ENCODE measurements around the gene CALB2.
"Not testable (repeated sequence)": the region's sequence is repeated elsewhere in the genome, so short reads cannot be mapped to it uniquely, and the experiment has no call there.

The CALB2 gene, protein sequence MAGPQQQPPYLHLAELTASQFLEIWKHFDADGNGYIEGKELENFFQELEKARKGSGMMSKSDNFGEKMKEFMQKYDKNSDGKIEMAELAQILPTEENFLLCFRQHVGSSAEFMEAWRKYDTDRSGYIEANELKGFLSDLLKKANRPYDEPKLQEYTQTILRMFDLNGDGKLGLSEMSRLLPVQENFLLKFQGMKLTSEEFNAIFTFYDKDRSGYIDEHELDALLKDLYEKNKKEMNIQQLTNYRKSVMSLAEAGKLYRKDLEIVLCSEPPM

DNA sequence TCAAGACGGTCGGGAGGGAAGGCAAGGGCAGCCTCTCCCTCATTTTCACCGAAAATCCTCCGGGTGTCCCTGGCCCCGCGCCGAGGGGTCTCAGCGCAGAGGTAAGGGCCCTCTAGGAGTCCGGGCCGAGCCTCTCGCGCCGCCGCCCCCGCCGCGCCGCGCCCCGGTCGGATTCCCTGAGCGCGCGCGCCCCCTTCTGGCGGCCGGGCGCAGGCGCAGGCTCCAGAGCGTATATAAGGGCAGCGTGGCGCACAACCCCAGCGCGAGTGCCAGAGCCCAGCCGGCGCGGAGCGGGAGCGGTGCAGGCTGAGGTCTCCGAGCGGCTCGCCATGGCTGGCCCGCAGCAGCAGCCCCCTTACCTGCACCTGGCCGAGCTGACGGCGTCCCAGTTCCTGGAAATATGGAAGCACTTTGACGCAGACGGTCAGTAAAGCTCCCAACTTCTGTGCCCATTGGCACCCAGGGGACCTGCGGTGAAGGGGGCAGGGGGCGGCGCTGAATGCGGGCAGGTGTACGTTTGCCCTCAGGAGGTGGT is at the start of gene CALB2:
Gene CALB2, plus strand, starts transcription at position 260 of the 535 bp plus-strand sequence. Its CDS starts 70 bp downstream, at position 330.
- peak; percentile 67 for DNase-seq

DNA sequence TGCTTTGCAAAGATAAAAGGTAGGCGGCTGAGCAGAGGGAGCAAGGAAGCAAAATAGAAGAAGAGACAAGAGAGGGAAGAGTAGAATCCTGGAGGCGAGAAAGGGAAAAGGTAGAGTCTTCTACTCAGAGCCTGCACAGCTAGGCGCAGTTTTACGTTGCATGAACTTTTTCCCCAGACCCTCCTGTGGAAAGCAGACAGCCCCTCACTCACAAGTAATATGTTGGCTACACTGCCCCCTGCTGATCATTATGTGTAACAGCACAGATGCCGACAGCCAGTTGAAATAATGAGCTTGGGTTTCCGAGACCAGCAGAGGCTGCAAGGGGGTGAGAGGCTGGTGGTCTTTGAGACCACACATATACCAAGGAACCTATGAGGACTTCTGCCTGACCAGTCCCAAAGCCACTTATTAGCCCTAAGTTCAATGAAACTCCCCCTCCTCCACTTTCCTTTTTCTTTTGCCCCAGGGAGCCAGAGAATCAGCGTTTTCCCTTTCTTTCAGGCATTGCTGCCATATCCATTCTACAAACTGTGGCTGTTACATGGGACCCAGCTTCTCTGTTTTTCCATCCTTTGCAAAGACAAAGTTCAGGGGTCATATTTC is 46.9 kb upstream of the CALB2 start:
- DNase-seq: no peak

DNA sequence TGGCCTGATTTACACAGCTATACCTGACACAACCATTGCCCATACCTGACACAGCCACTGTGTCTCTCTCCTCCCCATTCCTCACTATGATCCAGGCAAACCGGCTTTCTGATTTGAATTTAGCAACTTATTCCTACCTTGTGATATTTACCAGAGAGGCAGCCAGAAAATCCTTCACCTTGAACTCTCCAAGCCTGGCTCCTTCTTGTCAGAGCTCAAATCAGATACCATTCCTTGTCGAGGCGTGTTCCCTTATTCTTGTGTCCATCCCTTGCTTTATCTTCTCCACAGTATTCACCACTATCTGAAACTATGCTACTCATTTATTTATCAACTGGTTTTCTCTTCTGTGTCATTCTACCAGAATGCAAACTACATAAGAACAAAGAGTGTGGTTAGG is 44.9 kb upstream of the CALB2 start:
- not testable (repeated sequence) for DNase-seq

DNA sequence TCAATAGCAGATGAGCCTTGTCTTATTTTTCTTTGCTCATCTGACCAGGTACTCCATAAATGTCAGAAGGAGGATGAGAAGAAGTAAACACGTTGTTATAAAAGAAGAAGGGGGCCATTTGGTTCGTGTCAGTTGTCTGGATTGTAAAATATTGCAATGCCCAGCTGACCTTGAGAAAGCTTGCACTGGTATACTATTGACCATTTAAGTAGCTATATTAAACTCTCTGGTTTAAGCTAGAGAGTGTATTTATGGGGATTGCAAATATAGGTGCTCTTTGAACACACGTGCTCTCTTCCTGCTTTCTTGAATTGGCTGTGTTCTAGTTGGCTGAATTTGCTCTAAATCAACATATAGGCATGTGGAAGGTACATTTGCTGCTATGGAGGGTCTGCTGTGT is 43.3 kb upstream of the CALB2 start:
- no peak for DNase-seq

DNA sequence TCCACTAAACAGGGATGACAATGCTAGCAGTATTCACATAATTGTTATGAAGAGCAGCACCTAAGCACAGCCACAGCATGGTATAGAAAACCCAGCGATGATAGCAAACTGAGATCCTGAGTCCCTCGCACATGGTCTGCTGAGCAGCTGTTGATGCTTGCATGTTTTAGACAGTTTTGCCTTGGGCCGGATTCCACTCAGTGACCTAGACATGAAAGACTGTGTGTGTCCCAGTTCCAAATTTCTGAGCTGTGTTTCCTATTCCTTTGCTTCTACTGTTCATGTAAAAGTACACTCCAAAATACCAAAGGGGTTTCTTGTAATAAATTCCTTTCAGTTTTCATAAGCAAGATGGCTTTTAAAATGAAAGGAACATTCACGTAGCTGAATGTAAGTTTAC is 38.5 kb upstream of the CALB2 start:
- DNase-seq: no peak

DNA sequence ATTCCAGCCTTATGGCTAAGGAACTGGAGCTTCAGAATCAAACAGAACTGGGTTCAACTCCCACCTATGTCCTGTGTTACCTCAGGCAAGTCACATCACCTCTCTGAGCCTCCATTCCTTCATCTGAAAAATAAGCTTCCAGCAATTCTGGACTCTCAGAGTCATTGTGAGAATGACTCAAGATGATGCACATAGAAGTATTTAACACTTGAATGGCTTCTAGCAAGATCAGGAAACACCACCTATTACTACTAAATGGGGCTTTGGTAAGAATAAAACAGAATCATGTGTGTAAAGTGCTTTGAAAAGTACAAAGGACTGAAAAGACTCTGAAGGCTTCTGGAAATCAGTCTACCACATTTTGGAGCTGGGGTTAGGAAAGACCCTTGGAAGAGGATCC is 30.8 kb upstream of the CALB2 start:
- no peak for DNase-seq

DNA sequence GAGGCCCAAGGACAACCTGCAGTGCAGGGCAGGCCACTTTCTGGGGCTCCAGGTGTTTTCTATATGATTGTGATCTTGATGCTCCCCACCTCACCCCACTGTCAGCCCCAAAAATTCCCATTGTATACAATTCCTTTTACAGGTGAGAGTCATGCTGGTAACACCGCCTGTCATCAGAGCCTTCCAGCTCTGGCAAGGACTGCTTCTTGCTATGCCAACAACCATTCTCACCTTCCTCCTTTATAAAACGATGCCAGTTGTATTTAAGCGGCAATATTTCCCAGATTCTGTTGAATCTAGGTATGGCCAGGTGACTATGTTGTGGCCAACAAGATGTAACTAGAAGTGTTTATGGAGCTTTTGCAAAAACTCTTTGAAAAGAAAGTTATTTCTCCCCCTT is 30.4 kb upstream of the CALB2 start:
- no peak for DNase-seq

DNA sequence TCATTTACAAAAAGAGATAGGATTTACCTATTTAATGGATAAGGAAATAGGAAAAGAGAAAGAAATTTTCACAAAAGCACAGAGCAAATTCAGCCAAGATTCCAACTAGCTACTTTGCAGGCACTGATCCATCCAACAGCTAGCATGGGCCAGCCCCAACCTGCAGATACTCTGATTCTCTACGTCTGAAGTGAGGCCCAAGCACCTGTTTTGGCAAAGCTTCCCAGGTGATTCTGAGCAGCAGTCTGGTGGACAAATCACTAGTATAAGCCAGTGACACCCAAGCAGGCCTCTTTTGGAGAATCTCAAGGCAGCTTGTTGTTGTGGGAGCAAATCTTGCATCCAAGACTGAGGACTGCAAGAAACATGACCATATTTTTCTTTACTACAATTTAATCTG is 20.9 kb upstream of the CALB2 start:
- DNase-seq: no peak

DNA sequence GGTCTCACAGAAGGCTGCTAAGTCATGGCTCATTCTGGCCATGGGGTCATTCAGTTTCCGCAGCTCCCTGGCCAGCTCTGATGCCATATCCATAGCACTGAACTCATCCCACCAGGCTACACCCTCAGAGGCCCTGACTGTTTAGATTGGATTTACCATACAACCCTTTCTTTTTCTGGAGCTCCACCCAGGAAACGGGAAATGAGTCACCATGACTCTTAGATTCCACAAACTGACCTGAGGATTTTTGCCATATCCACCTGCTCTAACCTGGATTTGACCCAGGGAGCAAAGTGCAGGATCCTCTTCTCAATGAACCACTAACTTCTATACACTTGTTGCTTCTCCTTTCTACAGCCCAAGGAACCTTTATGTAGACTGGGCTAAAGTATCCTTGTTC is 20.3 kb upstream of the CALB2 start:
- no peak for DNase-seq

DNA sequence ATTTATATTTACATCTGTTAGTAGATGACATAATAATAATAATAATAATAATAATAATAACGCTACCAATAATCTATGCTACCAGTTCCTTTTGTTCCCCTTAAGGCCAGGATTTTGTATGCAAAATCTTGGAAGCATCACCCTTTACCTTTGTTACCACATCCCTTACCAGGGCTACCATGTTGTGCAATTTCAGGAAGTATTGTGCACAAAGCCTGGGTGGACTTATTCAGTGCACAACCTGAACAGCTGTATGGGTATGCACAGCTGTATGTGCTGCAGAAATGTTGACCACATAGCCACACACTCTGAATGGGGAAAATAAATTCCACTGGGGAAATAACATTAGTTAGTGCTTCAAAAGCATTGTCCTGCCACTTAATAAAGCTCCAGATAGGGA is 19.9 kb upstream of the CALB2 start:
- DNase-seq: no peak

DNA sequence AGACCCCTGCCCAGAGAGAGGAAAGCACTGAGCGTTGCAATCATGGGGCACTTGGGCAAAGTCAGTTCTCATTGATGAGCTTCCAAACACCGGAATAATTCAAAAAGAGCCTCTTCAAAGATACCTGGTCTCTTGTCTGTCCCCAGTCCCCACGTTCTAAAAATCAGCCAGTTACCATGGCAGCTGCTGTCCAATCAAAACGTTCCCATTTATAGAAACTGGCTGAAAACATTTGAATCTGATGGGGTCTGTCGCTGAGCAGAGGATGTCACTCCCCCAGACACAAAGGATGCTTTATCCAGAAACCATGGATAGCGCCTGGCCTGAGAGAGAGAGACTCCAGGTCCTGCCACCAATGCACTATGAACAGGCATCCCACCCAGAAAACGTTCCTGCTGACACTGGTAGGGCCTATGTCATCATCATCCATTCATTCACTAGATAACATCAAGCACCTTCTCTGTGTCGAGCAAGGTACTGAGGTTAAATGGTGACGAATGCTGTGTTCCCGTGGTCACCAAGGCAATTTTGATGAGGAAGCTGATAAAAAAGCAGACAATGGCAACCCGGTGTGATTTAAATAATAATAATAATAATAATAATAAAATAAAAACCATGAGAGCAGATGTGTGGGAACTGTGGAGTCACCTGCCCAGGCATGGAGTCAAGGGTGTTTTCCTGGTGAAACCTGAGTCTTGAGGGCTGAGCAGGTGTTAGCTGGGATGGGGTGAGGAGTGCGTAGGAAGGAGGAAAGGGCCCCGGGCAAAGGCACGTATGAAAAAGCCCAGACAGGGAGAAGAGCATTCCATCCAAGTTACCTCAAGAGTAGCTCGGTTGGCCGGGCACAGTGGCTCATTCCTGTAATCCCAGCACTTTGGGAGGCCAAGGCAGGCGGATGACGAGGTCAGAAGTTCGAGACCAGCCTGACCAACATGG is 19.0 kb upstream of the CALB2 start:
- no peak for DNase-seq

DNA sequence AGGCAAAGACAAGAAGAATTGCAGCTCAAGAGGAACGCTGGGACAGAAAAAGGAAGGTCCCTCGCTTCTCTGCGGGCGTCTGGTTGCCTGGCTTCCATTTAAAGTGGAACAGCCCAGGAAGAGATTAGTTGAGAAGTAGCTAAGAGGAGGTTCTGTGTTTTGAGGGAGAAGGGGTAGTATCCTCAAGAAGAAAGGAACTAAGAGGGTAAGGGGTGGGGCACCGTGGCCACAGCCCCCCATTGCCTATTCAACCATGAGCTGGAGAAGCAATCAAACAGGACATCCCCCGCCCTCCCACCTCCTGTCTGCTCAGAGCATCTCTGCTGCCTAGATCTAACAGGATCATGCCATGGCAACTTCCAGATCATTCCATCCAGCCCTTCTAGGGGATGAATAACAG is 18.1 kb upstream of the CALB2 start:
- no peak for DNase-seq

DNA sequence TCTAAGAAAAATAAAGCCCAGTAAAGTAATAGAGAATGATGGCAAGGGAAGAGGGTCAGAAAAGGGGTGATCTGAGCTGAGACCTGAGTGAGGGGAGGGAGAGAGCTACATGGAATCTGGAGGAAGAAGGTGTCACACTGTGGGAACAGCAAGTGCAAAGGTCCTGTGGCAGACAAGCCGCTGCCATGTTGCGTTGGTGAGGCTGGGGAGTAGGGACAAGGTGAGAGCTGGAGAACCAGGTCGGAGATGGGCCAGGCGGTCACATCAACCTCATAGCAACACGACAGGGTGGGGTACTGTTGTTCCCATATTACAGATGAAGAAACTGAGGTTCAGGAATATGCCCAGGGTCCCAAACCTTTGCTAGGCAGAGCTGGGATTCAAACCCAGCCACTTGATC is 16.6 kb upstream of the CALB2 start:
- DNase-seq: no peak

DNA sequence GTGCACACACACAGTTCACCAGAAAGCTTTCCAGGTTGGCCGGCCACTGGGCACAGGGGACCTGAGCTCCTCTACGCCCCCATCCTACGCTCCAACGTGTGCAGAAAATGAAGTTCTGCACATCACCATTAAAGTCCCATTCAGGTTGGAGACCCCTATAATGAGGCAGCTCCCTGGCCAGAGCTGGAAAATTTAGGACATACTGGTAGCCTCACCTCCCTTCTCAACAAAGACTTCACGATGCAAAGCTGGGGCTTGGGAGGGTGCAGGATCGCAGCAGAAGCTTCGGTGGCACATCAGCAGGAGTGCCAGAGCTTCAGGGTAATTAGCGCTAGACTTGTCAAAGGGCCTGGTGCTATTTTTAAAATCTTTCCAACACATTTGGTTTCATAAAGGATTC is 15.4 kb upstream of the CALB2 start:
- DNase-seq: no peak

DNA sequence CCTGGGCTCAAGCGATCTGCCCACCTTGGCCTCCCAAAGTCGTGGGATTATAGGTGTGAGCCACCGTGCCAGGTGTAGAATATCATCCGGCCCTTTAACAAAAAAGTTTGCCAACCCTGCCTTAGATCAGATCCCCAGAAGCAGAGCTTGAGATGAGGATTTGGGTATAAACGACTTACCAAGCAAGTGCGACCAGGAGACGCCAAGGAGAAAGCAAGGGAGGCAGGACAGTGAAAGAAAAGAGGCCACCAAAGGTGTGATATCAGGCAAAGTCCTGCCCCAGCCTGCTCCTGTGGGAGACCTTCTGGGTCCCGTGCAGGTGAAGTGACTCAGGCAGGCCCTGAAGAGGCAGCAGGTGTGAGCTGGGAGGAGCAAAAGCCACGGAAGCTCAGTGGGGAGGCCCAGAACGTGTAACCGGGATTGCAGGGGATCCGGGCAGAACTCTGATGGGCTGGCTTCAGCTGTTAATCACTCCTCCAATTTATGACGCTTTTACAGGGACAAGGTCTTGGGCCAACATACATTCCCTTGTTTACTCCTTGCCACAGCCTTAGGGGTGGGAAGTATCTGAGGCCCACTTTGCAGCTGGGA is 14.1 kb upstream of the CALB2 start:
- DNase-seq: no peak

DNA sequence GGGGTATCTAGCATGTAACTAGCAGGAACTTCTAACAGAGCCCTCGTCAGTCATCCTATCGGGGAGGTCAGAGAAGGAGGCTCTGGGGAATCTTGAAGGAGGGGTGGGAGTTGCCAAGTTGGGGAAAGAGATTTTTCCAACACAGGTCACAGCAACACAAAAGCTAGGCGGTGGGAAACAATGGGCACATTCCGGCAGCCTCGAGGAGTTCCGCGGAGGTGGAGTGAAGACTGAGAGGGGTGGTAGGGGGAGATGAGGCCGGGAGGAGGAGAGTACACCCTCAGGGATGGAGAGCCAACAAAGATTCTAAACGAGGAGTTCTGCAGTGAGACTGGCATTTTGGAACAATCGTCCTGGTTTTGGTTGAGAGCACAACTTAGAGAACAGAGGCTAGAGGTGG is 13.5 kb upstream of the CALB2 start:
- no peak for DNase-seq

DNA sequence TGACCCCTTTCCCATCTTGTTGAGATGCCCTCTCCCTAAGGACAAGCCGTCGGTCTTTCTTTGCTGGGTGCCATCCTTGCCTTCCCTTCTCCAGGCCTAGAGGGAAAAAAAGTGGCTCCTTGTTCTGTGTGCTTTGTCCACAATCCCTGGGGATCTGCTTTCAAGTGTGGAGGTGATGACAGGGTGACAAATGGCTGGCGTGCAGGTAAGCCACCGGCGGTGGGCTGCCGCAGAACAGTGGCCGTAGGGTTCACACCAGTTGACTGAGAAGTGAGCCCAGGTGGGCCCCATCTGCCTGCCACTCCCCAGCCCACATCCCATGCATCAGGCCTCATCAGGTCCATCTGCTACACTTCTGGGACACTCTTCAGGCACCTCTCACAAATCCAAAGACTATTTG is 11.4 kb upstream of the CALB2 start:
- no peak for DNase-seq

DNA sequence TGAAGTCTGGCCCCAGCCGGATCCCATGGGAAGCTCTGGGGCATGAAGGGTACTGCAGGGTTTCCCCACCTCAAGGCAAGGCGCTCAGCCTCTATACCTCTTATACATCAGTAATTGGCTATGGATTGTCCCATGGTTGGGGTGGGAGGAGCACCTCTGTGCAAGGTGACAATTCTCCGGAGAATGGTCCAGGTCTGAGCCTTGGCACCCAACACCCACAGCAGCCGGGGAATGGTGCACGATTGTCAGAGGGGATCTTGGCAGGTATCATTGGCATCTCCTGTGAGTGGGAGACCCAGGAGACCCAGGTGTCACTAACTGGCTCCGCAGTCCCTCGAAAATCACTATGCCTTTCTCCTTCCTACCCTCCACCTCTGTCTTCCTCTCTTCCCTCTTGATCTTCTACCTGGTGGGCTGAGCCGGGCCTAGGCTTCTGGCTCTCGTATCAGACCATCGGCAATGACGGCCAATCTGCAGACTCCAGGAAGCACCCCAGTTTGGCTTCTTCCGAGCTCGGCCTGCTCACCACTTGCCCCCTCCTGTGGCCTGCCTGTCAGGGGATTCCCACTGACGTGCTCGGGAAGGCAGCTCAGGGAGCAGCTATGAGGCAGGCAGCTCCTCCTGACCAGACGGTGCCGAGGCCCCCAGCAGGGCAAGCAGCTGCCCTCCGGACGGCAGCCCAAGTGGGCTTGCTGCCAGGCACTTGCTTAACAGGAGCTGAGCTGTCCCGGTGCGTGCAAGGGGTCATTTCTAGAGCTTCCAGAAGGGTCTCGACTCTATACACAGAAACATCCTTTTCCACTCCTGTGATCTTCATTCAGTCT is 10.0 kb upstream of the CALB2 start:
- DNase-seq: no peak

DNA sequence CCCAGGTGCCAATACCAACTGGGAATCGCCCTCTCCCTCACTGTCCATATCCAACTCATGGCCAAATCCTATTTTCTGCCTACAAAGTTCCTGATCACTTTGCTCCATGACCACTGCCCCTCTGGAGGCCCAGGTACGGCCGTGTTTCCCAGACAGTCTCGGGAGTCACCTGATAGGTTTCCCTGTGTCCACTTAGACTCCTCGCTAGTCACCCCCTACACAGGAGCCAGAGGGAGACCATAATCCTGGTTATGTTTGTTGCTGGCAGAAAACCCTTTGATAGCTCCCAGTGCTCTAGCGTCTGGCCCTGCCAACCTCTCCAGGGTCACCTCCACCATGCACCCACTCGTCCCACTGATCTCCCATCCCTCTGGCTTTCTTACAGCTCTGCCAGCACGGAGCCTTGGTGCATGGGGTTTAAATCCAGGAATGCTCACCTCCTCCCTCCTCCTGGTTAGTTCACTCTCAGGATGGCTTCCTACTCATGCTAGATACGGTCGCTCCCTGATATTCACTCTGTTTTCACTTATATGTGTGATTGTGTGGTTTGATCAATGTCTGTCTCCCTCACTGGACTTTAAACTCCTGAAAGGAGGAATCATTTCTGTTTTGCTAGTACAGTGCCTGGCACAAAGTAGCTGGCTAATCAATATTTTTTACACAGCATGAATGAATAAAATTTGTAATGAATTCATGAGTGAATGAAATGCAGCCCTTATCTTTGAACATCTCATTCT is 7.5 kb upstream of the CALB2 start:
- DNase-seq: no peak

DNA sequence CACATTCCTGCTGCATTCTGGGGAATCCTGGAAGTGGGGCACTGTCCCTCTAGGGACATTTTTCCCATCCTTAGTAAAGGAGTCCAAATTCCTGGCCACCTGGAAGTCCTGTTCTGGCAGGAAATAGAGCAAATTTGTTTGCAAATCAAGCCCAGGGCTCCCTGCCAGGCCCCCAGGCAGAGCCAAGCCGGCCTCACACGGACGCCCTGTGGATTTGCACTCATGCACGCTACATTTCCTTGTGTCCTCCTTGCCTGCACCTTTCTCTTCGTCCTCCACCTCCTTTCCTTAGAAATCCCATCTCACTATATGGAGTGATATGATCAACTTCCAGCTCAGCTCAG is 7.0 kb upstream of the CALB2 start:
- DNase-seq: no peak

DNA sequence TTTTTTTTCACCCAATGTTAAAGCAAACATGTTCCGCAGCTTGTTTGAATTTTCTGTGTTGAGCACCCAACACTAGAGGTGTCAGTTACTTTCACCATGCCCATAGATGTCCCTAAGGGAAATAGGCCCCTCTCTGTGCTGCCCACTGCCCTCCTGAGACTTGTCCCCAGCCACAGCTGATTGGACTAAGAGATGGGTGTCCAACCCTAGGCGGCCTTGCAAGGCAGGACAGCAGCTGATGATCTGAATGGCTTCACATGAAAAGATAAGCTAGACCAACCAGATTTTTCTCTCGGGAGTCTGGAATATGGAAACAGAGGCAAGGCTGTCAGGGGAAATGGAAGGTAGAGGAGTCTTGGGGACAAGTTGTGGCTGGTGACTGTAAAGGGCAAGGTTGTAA is 6.1 kb upstream of the CALB2 start:
- no peak for DNase-seq

DNA sequence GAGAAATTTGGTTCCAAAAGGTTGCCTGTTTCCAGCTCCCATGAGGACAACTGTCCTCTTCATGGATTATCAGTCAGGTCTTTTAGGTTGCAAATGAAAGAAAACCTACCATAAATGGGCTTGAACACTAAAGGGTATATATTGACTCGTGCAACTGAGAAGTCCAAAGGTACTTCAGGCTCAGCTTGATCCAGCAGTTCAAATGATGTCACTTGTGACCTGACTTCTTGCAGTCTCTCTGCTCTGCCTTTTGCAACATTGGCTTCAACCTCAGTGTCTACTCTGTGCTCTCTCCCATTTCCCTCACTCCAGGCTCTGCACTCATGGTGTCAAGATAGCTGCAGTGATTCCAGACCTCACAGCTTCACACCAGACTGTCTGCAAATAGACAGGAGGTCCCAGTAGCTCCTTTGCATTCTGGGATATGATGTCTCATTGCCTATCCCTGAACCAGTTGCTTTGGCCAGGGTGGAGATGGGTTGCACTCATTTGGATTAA is 5.5 kb upstream of the CALB2 start:
- no peak for DNase-seq

Data from activated naive CD4-positive, alpha-beta T cell treated with anti-CD3 and anti-CD28 coated beads, Interleukin-2, amount 50 U/mL, for 16 hours (primary cell).